ENCODE results near the gene ZNF446. TPM values are rescaled to one million over a fixed set of nuclear protein-coding genes. Genes with fewer than 3 reads are reported as not detected.
A peak's percentile ranks its signal among the peaks of the same experiment; 100 is the strongest.

Gene ZNF446
- total and polyA plus RNA-seq, 9 of the 15 experiments (the other 6 are each of a cell fraction or from before 2014, with no cell fraction given): 0.07 to 4.8 (median 1.2) TPM

- TF ChIP-seq MYC (IDR thresholded peaks at IDR 0.05; ENCODE audit: low read depth, low read length): 0 out of 2 replicates have a peak, but pooled peaks have one; percentile 16
- TF ChIP-seq MYC (CRISPR knock-in tag; IDR thresholded peaks at IDR 0.05; ENCODE audit: borderline replicate concordance, low read depth): no peak
- TF ChIP-seq GATA2 (CRISPR knock-in tag; IDR thresholded peaks at IDR 0.05): peak; percentile 76
- TF ChIP-seq SRSF9 (IDR thresholded peaks at IDR 0.05; ENCODE audit: borderline replicate concordance, low read depth, low read length): no peak
- TF ChIP-seq CREB3L1 (IDR thresholded peaks at IDR 0.05; ENCODE audit: borderline replicate concordance, low read depth): no peak
- peak; percentile 76; the same call in 1 of the 2 replicates for TF ChIP-seq ZNF395 (CRISPR knock-in tag; IDR thresholded peaks at IDR 0.05)
- peak; percentile 85 for TF ChIP-seq TCF3 (CRISPR knock-in tag; IDR thresholded peaks at IDR 0.05)
- no peak for TF ChIP-seq ATF1 (CRISPR knock-in tag; IDR thresholded peaks at IDR 0.05)
- TF ChIP-seq ATF1 (tag; IDR thresholded peaks at IDR 0.05): peak; percentile 29; the same call in 1 of the 2 replicates
- TF ChIP-seq NBN (IDR thresholded peaks at IDR 0.05; ENCODE audit: low read depth): no peak
- no peak for TF ChIP-seq OTX1 (CRISPR knock-in tag; IDR thresholded peaks at IDR 0.05)
- no peak for TF ChIP-seq THRAP3 (IDR thresholded peaks at IDR 0.05; ENCODE audit: borderline replicate concordance)
- TF ChIP-seq TAL1 (IDR thresholded peaks at IDR 0.05): peak; percentile 46
- TF ChIP-seq FOXP1 (CRISPR knock-in tag; IDR thresholded peaks at IDR 0.05): no peak
- TF ChIP-seq HBP1 (CRISPR knock-in tag; IDR thresholded peaks at IDR 0.05): no peak
- no peak for TF ChIP-seq SAFB2 (IDR thresholded peaks at IDR 0.05; ENCODE audit: borderline replicate concordance, low read depth, low read length, severe bottlenecking)
- TF ChIP-seq ZNF239 (CRISPR knock-in tag; IDR thresholded peaks at IDR 0.05): no peak
- peak; percentile 46; the same call in 1 of the 2 replicates for TF ChIP-seq JUND (IDR thresholded peaks at IDR 0.05; ENCODE audit: borderline replicate concordance, low read depth, low read length)
- no peak for TF ChIP-seq JUND (tag; IDR thresholded peaks at IDR 0.05; ENCODE audit: borderline replicate concordance, low read depth, low read length)
- no peak for TF ChIP-seq SUPT5H (IDR thresholded peaks at IDR 0.05)
- TF ChIP-seq SIN3A (IDR thresholded peaks at IDR 0.05; ENCODE audit: borderline replicate concordance in 2 of 2, control insufficient read depth in 1 of 2, low read depth in 2 of 2, low read length in 2 of 2): no peak
- no peak for TF ChIP-seq ZBTB49 (CRISPR knock-in tag; IDR thresholded peaks at IDR 0.05; ENCODE audit: borderline replicate concordance)
- TF ChIP-seq ARID1B (IDR thresholded peaks at IDR 0.05): peak; percentile 66; the same call in 1 of the 2 replicates
- TF ChIP-seq DACH1 (IDR thresholded peaks at IDR 0.05; ENCODE audit: partially characterized antibody): peak; percentile 66
- TF ChIP-seq NEUROD1 (IDR thresholded peaks at IDR 0.05; ENCODE audit: borderline replicate concordance, low read depth, low read length, partially characterized antibody): no peak
Measured at GRCh38 chr19:58509731-58510083, 33.6 kb downstream of the ZNF446 start (continued).
